Testis (tissue), 5 donors: ENCODE measurements around the gene CACNA2D4. TPM values are rescaled to one million over a fixed set of nuclear protein-coding genes. Genes with fewer than 3 reads are reported as not detected.

Experiments used
- DNase-seq: peaks from one replicate; pipeline ENCODE4 v3.0.0-alpha.2; 2019
- H3K27ac ChIP-seq, 2 donors: fragments of 200-600 bp; sonication (generic); one replicate each; pipeline ENCODE4 v1.5.1; 2019
- H3K27me3 ChIP-seq: fragments of 200-600 bp; sonication (generic); one replicate; pipeline ENCODE4 v1.5.1; 2019
- H3K36me3 ChIP-seq: fragments of 200-600 bp; sonication (generic); one replicate; pipeline ENCODE4 v1.5.1; 2017; ENCODE audit warnings: low read depth; ENCODE audit errors: missing control alignments
- H3K4me1 ChIP-seq: fragments of 200-600 bp; sonication (generic); one replicate; pipeline ENCODE4 v1.5.1; 2019
- H3K4me3 ChIP-seq, 2 donors: fragments of 200-600 bp; sonication (generic); one replicate each; pipeline ENCODE4 v1.5.1; 2017 to 2019
- H3K9me3 ChIP-seq: fragments of 200-600 bp; sonication (generic); one replicate; pipeline ENCODE4 v1.5.1; 2017
- POLR2A ChIP-seq: fragments of 450-650 bp; IDR thresholded peaks from one replicate; pipeline ENCODE4 v1.6.1; 2017; ENCODE audit warnings: antibody characterized with exemption, mild to moderate bottlenecking, moderate library complexity
- WGBS, 2 donors: methylation state at CpG; one replicate each; pipeline ENCODE4 v1.1.5; 2018; 5-methylcytosine and 5-hydroxymethylcytosine counted together
- intact Hi-C: fragments of 100-400 bp; cut with DNase I; formaldehyde crosslinking; loops from one replicate; pipeline ENCODE4 v1.15.1; 2023; ENCODE audit warnings: low total_unique reads
- long read RNA-seq, 2 donors: transcript quantifications; one replicate each; lab custom pipeline, GENCODE V29; 2026
- polyA plus RNA-seq: library from polyadenylated mRNA; stranded (reverse); fragments of 350-450 nt; fragmentation: Illumina TruSeq; extraction: RNeasy Lipid Tissue Mini Kit (QIAGEN cat#74804); gene quantifications from one replicate; pipeline ENCODE4 v1.2.3, GENCODE V29; 2014; ENCODE audit warnings: low read depth, low replicate concordance; ENCODE audit not compliant: insufficient read depth
- total RNA-seq, 2 donors: library from RNA; depleted of rRNA; stranded (reverse); fragments of >200 nt; gene quantifications; one replicate each; pipeline ENCODE4 v1.2.3, GENCODE V29; 2016
- TF ChIP-seq, protein P1 (sequence below), 3 experiments: fragments of 450-650 bp in 2 of 3; fragments of 200-600 bp in 1 of 3; sonication (generic) in 1 of 3; IDR thresholded peaks; one replicate each; pipeline ENCODE4 v1.5.1; 2016 to 2019; ENCODE audit warnings: antibody characterized with exemption in 3 of 3, mild to moderate bottlenecking in 2 of 3, moderate library complexity in 1 of 3

Gene CACNA2D4, protein sequence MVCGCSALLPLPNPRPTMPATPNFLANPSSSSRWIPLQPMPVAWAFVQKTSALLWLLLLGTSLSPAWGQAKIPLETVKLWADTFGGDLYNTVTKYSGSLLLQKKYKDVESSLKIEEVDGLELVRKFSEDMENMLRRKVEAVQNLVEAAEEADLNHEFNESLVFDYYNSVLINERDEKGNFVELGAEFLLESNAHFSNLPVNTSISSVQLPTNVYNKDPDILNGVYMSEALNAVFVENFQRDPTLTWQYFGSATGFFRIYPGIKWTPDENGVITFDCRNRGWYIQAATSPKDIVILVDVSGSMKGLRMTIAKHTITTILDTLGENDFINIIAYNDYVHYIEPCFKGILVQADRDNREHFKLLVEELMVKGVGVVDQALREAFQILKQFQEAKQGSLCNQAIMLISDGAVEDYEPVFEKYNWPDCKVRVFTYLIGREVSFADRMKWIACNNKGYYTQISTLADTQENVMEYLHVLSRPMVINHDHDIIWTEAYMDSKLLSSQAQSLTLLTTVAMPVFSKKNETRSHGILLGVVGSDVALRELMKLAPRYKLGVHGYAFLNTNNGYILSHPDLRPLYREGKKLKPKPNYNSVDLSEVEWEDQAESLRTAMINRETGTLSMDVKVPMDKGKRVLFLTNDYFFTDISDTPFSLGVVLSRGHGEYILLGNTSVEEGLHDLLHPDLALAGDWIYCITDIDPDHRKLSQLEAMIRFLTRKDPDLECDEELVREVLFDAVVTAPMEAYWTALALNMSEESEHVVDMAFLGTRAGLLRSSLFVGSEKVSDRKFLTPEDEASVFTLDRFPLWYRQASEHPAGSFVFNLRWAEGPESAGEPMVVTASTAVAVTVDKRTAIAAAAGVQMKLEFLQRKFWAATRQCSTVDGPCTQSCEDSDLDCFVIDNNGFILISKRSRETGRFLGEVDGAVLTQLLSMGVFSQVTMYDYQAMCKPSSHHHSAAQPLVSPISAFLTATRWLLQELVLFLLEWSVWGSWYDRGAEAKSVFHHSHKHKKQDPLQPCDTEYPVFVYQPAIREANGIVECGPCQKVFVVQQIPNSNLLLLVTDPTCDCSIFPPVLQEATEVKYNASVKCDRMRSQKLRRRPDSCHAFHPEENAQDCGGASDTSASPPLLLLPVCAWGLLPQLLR
- total RNA-seq: 10 to 100 TPM; 15.8 to 18.3 TPM
- polyA plus RNA-seq: 10.8 TPM
- long read RNA-seq, donor 1, partial matches to known transcripts: 0 of 2 reads
- long read RNA-seq, donor 1, other reads (novel, unspliced or antisense): 0 of 2 reads
- long read RNA-seq, donor 2: 0 reads

DNA sequence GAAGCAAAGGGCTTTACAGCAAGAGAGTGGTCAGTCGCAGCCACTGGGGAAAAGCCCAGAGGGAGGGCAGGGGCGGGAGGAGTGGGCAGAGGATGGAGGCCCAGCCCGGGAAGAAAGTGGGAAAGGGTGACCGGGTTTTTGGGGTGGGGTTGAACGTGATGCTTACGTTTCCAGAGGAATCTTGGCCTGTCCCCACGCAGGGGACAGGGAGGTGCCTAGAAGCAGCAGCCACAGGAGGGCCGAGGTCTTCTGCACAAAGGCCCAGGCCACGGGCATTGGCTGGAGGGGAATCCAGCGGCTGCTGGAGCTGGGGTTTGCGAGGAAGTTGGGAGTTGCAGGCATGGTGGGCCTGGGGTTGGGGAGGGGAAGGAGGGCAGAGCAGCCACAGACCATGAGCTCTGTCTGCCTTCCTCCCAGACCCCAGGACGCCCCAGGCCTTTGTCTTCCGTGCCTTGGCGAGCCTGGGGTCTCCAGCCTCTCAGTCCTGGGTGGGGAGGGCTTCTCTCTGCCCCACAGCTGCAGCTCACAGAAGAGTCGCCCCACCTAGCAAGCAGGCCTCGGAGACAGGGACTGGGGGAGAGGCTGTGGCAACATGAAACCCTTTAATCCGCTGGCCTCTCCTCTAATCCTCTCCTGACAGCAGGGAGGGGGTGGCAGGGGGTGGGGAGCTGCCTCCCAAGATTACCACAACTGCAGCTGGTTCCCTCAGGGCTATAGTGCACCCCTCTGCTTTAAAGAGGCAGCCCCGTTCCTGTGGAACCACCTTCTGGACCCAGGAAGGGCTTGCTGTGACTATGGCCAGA, at the start of gene CACNA2D4:
Gene CACNA2D4, minus strand, starts transcription at position 572 of the 803 bp plus-strand sequence. Its CDS starts 179 bp downstream, at position 393.
- no peak for TF ChIP-seq POLR2A
- TF ChIP-seq, protein P1, sequence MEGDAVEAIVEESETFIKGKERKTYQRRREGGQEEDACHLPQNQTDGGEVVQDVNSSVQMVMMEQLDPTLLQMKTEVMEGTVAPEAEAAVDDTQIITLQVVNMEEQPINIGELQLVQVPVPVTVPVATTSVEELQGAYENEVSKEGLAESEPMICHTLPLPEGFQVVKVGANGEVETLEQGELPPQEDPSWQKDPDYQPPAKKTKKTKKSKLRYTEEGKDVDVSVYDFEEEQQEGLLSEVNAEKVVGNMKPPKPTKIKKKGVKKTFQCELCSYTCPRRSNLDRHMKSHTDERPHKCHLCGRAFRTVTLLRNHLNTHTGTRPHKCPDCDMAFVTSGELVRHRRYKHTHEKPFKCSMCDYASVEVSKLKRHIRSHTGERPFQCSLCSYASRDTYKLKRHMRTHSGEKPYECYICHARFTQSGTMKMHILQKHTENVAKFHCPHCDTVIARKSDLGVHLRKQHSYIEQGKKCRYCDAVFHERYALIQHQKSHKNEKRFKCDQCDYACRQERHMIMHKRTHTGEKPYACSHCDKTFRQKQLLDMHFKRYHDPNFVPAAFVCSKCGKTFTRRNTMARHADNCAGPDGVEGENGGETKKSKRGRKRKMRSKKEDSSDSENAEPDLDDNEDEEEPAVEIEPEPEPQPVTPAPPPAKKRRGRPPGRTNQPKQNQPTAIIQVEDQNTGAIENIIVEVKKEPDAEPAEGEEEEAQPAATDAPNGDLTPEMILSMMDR (IDR thresholded peaks at IDR 0.05): no peak
- DNase-seq: peak; percentile 13
- Histone ChIP-seq H3K27me3 (no peaks in the 10 kb centered on the region), H3K4me3 (peak within 1 kb of the TSS in 1 of 2 donors; percentile 18), H3K36me3 (no peaks in the 10 kb centered on the region), H3K27ac (peak within 1 kb of the TSS; percentile 25 to 77), H3K4me1 (peaks cover 27% of the 10 kb centered on the region), H3K9me3 (no peaks in the 10 kb centered on the region)
- intact Hi-C loops: no loop called here
- WGBS, 2 donors: 54 to 68% methylated on average over 14 to 18 of the region's 18 CpGs

DNA sequence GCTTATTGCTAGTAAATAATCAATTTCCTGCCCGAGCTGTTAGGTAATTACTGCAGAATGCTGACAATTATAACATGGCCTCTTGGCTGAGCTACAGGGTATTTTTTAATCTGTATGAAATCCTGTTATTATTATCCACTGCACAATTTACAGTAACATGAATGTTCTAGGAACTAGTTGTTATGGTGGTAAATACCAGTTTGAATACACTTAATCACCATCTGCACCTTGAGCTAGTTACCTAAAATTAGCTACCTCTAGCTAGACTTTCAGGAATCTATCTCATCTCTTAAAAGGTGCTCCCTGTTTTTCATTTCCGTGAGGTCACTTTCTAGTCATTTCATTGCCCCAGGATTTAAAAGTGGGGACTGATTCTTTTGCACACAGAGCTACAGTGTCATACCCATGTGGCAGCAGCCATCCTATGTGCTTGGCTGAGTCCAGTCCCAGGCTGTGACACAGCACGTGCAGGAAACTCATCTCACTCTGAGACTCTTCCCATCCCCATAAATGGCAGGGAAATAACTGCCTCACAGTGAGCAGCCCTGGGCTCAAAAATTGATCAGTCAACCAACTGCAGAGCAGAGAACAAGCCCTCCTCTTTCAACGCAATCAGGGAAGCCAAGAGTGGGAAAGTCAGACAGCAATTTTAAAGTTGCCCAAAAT, 48.2 kb upstream of the CACNA2D4 start:
- TF ChIP-seq, protein P1 (IDR thresholded peaks at IDR 0.05): no peak
- no peak for TF ChIP-seq POLR2A
- Histone ChIP-seq H3K4me3 (no peak overlapping the region), H3K27me3 (no peaks in the 10 kb centered on the region), H3K9me3 (no peaks in the 10 kb centered on the region), H3K4me1 (no peaks in the 10 kb centered on the region), H3K27ac (no peak overlapping the region), H3K36me3 (no peaks in the 10 kb centered on the region)
- intact Hi-C loops: no loop called here
- WGBS, 2 donors: 85 to 94% methylated on average over 4 of the region's 4 CpGs
- DNase-seq: no peak

DNA sequence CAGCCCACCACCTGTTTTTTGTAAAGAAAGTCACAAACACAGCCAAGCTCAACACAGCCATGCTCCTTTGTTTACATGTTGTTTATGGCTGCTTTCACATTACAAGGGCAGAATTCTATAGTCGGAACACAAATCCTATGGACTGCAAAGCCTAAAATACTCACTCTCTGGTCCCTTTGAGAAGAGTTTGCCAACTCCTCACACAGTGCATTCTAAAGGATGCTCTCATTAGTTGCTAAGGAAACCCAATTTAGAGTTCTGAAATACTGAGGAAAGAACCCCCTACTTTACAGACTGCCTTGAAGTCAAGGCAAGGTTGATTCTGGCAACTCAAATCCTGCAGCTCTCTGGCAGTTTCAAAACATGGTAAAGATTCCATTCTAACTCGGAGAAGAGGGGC, 47.5 kb upstream of the CACNA2D4 start:
- Histone ChIP-seq H3K4me1 (no peaks in the 10 kb centered on the region), H3K36me3 (no peaks in the 10 kb centered on the region), H3K9me3 (no peaks in the 10 kb centered on the region), H3K27me3 (no peaks in the 10 kb centered on the region), H3K4me3 (no peak overlapping the region), H3K27ac (no peak overlapping the region)
- WGBS, 2 donors: 85 to 91% methylated on average over 2 of the region's 2 CpGs
- intact Hi-C loops: no loop called here
- DNase-seq: no peak
- TF ChIP-seq, protein P1 (IDR thresholded peaks at IDR 0.05): no peak
- TF ChIP-seq POLR2A: no peak
